GM19455 (cell line): ENCODE data around the gene MSL3B.
A peak's percentile ranks its signal among the peaks of the same experiment; 100 is the strongest.
"Not testable (repeated sequence)": the region's sequence is repeated elsewhere in the genome, so short reads cannot be mapped to it uniquely, and the experiment has no call there.

ENCODE experiments used
- ATAC-seq: cut with Tn5 transposase; IDR thresholded peaks from one replicate; pipeline ENCODE4 v1.9.1; 2021; ENCODE audit not compliant: unreplicated experiment

MSL3B gene

DNA sequence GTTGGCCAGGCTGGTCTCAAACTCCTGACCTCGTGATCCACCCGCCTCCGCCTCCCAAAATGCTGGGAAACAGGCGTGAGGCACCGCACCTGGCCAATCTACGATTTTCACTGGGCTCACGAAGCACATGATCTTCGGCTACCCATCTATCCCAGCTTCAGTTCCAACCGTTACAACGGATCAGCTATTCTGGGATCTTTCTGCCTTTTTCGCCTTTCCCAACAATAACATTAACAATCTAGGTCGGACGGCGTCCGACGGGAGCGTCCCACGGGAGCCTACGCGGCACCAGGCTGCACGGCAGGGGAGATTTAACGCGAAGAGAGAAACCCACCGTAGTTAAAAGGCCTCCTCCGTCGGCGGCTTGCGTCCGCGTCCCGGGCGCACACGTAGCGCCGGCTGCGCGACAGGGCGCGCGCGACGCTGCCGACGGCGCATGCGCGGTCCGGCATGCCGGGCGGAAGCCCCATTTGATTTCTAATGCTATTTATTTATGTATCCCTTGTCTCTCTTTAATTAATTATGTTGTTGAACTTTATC, at the start of gene MSL3B:
MSL3B (minus strand) TSS at position 394 of the 540 bp plus-strand sequence.
- ATAC-seq, result peak; percentile 69

DNA sequence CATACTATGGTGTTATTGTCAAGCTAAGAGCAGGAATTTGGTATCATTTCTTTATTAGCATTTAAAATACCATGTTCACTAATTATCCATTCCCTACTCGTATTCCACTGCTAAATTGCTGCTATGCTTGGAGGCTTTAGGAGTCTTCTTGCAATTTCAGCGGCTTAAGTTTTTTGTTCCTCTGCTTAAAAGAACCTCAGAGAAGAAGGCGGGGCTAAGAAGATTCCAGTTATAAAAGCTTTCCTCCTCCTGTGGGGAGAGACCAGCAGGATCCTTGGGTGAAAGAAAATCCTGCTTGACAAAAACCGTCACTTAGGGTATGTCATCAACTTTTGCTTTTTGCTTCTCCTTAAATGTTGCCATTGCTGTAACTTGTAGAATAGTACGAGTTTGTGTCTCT, 48.9 kb upstream of the MSL3B start, which contains the start of gene TRPM8:
TRPM8 (plus strand) TSS at position 258 of the 400 bp plus-strand sequence. CDS start 9,165 bp downstream, outside the sequence.
- no peak for ATAC-seq

DNA sequence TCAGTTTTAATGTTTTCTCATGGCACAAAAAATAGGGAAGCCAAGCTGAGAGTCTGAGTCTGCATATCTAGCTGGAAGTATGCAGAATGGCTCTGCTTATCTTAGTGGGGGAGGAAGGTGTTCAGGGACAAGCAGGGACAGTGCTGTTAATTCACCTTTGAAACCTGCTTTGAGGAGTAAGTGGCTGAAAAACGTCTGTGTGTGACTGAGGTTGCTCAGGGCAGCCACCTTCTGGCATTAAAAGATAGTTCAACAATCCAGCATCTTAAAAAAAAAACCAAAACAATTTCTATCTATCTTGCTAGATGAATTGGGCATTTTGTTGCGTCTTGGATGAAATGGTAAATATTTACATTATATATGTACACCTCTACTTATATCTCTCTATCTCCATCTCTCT, 46.9 kb upstream of the MSL3B start:
- no peak for ATAC-seq

DNA sequence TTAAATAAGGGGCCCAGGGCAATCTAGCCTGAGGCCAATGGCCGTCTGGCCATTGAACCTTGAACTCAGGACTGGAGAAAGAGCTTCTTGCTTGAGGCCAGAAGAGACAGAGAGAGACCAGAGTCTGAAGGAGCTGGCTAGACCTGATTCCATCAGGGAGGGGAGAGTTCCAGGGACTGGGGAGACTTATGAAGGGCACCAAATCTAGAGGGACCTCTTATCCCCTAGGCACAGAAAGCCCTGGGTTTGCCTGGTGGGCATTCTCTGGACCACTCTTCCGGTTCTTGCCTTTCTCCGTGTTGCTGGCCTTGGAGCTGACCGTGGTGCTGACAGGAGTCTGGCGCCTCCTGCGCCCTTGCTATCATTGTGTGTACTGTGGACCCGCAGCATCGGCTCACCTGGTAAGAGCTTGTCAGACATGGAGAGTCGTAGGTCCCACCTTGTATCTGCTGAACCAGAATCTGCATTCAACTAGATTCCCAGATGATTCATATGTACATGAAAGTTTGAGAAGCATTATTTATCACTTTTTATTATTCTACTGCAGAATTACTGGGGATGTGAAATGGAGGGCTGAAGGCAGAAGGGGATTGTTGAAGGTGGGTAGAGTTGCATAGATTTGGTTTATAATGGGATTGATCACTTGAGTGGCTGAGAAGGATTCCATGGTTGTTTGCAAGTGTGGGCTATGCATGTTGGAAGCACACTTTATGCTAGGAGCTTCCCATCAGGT, 44.7 kb upstream of the MSL3B start:
- no peak for ATAC-seq

DNA sequence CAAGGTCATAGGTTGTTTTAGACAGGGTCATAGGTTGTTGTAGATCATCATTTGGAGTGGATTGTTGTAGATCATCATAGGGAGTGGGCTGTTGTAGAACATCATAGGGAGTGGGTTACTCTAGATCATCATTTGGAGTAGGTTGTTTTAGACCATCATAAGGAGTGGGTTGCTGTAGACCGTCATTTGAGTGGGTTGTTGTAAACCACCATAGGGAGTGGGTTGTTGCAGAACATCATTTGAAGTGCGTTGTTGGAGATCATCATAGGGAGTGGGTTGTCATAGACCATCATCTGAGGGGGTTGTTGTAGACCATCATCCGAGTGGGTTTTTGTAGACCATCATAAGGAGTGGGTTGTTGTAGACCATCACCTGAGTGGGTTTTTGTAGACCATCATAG, 39.4 kb upstream of the MSL3B start:
- no peak for ATAC-seq

DNA sequence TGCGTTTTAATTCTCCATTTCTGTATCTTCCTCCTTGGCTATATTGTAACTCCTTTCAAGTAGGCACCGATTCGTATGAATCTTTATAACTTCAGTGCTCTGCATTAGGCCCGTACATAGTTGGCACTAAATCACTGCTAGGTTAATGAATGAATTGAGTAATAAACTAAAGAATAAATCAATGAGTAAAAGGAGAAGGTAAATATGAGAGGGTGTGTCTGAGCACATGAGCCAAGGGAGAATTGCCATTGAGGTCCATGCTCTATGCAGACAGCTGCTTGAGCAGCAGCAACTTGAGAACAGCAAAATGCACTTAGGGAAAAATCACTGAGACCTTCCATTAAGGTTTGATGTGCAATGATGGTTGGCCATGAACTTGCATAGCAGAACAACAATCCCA, 37.8 kb upstream of the MSL3B start:
- ATAC-seq, result no peak

DNA sequence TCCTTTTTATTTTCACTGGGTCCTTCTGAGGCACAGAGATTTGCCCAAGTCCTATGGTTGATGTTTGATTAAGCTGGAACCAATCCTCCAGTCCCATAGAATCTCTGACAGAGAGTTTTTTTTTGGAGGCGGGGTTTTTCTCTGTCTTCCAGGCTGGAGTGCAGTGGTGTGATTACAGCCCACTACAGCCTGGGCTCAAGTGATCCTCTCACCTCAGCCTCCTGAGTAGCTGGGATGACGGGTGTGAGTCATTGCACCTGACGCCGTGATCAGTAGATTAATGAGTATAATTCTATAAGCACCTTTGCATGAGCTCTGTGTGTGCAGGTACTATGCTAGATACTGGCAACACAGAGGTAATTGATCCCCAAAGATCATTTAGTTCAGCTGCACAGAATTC, 33.7 kb upstream of the MSL3B start:
- no peak for ATAC-seq

DNA sequence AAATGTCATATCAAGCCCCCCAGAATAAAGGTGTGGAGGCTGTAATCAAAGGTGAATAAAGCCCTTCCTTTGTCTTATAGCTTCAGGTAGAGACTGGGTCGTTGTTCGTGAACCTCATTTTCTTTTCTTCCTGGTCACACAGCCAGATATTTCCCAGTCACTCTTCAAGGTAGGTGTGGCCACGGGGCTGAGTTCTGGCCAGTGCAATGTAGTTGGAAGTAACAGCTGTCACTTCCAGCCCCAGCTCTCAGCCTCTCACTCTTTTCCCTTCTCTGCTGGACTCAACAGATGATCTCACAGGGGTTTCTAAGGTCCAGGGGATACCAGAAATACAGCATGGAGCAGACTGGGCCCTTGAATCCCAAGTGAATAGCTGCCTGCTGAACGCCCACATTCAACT, 33.2 kb upstream of the MSL3B start:
- ATAC-seq, result no peak

DNA sequence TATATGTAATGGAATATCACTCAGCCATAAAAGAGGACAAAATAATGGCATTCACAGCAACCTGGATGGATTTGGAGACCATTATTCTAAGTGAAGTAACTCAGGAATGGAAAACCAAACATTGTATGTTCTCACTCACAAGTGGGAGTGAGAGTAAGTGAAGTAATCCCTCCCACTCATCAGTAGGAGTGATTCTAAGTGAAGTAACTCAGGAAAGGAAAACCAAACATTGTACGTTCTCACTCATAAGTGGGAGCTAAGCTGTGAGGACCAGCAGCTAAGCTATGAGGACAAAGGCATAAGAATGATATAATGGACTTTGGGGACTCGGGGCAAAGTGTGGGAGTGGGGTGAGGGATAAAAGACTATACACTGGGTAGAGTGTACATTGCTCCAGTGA, 28.1 kb upstream of the MSL3B start:
- ATAC-seq, result not testable (repeated sequence)

DNA sequence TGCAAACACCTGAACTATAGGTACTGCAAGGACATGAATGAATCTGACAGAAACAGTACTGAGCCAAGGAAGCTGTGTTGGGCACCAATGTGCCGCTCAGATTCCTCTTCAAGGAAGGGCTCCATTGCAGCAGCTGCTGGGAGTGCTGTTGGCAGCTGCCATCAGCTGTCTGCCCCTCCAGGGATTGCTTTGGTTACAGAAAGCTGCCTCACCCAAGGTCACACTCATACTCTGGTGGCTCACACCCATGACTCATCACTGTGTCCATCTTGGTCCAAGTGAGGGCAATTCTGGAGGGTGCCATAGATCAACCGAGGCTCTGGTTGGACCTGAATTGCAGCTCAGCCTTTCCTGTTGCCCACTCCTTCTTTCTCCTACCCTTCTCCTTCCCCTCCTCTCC, 24.6 kb upstream of the MSL3B start:
- no peak for ATAC-seq

DNA sequence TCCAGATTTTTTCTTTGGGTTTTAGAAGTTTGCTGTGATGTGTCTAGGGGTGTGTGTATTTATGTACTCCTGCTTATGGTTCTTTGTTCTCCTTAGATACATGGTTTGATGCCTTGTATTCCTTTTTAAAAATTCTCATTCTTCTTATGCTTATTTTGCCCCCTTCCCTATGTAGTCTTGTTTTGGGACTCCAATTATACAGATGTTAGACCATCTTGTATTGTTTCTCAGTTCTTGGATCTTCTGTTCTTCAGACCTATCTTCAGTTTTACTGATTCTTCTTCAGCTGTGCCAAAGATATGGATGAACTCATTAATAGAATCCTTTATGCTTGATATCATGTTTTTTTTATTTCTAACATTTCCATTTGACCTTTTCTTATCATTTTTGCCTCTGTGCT, 14.2 kb upstream of the MSL3B start:
- ATAC-seq, result no peak

DNA sequence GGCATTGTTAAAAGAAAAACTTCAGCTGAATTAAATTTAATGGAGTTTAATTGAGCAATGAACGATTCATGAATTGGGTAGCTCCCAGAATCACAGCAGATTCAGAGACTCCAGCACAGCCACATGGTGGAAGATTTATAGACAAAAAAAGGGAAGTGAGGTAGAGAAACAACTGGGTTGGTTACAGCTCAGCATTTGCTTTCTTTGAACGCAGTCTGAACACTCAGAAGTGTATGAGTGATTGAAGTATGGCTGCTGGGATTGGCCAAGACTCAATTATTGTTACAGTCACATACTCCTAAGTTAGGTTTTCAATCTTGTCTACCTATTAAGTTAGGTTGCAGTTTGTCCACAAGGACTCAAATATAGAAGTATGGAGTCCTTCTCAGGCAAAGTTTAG, 3.9 kb upstream of the MSL3B start:
- not testable (repeated sequence) for ATAC-seq

DNA sequence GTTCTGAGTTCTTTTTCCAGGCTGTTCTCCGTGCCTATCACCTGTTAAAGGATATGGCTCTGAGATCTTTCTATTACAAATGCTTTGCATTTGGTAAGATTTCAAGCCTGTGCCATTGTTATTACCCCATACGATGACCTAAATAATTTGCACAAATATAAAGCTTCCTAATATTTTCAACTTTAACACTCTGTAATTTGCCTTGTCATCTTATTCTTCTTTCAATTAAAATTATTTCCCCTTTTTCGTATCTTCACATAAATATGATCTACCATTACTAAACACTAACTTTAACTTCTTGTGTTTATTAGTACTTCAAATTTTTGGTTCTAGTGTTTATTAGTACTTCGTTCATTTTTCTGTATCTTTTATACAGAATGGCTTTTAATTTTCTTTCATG, 3.2 kb upstream of the MSL3B start:
- ATAC-seq, result no peak

DNA sequence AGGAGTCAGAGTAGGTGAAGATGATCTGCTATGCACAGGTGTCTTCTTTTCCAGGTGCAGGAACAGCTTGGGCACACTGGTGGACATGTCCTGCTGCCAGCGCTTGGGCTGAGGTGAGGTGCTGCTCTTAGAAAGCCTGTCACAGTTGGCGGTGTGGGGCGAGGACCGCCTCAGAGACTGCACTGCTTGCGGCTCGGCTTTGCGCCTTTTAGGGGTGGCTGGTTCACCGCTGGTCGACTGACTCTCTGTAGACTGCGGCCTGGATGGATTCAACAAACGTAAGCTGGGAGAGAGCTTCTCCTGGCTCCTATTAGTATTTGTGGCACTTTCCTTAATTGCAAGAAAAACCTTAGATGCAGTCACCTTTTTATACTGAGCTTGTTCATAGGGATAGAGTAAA, 1.7 kb downstream of the MSL3B start:
- no peak for ATAC-seq

DNA sequence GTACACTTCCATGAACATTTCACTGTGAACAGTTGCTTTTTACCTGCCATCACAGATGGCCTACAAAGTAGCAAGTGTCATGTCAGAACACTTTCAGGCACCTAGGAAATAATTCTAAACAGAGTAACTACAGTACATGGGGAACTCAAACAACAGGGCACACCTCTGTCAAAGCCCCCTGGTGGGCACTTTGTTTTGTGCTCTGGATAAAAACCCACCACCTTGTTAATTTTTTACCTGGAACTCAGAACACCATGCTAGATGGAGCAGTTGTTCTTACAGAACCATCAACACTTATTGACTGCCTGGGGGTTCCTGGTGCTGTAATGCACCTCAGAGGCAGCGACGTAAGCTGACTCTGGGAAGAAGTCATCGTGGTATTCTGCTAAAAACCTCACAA, 2.3 kb downstream of the MSL3B start:
- no peak for ATAC-seq

DNA sequence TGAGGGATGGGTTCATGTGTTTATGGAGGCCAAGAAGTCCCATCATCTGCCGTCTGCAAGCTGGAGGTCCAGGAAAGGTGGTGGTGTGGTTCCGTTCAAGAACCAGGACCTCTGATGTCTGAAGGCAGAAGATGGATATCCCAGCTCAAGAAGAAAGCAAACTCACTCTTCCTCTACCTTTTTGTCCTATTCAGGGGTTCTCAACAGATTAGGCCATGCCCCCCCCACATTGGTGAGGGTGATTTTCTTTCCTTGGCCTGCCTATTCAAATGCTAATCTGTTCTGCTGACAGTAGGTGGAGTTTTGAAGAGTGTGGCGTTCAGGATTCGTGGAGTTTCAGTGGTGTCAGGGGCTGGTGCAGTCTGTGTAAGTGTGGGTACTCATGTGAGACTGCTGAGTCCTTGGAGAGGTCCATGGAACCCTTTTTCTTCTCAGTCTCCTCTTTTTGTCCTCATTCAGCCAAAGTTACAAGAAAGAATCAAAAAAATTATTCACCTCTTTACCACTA, 5.9 kb downstream of the MSL3B start:
- no peak for ATAC-seq

DNA sequence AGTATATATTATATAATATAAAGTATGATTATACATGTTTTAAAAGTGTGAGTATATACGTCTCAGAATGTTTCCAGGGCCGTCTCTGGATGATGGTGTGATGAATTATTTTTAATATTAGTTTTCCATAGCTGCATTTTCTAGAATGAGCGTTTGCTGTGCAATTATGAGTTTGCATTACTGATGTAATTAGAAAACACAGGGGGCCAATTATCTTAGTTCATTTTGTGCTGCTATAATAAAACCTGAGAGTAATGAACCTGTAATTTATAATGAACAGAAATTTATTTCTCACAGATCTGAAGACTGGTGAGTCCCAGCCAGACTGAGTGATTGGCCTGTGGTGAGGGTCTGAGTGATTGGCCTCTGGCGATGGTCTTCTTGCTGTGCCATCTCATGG, 9.9 kb downstream of the MSL3B start:
- no peak for ATAC-seq

DNA sequence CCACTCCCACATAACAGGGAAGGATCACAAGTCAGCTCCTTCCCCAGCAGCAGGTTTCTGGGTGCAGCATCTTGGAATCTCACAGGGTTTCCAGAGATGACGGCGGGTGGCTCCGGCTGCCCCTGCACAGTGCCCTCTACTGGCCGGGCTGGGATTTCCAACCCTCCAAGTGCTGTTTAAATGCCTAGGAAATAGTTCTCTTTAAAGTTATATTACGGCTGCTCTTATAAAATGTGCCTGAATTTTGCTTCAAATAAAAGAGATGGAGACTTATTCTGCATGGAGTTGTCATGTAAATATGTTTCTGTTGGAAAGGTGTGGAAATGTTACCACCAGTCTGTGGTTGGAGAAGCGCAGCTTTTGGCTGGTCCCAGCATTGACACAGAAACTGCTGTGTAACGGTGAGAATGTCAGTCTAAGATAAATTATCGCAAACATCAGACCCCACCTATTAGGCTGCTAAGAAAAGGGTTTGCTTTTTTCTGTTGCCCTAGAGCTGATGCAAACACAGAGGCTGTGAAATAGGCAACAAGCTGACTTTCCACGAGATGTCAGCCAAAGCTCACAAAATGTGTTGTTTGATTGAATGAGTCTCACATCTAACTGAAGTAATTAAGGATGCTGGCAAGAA, 10.6 kb downstream of the MSL3B start:
- ATAC-seq, result no peak

DNA sequence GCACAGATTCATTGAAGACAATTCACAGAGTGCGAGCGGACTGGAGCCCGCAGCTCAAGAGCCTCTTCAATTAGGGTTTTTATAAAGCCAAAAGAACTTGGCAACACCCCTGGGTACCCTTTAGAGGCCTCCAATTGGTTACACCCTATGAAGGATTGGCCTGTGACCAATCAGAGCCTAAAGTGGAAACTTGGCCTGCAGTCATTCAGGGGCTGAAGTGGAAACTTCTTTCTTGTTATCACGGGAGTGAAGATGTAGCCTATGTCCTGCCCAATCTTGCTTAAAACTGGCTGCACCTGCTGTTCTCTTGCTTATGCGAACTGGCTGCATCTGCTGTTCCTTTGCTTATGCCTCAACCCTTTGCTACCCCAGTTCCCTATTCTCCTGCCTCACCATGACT, 12.0 kb downstream of the MSL3B start:
- no peak for ATAC-seq

DNA sequence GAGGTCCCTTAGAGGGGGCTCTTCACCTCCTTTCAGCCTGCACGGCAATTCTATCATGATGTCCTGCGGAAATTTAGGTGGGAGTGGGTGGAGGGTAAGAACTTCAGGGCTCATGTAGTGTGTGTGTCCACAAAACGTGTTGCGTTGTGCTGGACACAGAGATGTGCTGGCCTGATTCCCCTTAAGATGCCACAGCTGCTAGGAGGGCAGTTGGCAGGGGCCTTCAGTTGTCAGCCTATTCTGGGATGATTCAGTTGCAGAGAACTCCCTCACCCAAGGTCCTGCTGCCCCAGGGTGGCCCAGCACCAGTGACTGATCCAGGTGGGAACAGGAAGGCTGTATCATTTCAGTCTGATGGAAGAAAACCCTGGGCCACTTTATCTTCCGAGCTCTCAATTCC, 12.8 kb downstream of the MSL3B start:
- ATAC-seq, result no peak

DNA sequence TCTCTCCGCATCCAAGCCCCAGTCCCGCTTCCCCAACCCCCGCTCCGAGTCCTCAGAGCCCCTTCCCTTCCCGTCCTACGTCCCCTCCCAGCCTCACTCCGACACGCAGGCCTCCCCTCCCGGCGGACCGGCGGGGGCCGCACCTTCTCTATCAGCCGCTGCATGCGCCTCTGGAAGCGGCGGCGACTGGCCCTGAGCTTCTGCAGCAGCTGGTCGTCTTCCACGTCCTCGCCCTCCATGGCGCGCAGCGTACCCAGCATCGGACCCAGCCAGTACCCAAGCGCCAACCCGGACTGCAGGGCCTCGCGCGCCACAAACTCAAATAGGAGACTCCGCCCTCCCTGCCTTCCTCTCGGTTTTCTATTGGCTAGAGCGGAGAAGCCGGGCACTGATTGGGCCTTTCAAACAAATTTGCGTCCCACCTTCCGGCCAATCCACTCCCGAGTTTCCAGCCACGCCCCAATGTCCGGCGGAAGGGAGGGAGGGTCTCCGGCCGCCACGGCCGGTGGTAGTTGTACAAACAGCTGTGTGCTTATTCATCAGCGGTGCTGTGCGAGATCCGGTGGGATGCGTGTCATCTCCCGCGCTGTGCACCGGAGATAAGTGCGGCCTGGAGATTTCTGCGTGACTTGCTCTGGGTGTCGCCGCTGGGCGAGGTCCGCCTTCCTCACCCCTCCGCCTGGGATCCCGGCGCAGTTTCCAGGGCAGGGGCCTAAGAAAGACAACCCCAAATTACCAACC, 13.8 kb downstream of the MSL3B start, which contains the start of gene HJURP:
HJURP (minus strand) TSS at position 295 of the 741 bp plus-strand sequence; CDS start at position 260, 35 bp downstream.
- ATAC-seq, result peak; percentile 95

DNA sequence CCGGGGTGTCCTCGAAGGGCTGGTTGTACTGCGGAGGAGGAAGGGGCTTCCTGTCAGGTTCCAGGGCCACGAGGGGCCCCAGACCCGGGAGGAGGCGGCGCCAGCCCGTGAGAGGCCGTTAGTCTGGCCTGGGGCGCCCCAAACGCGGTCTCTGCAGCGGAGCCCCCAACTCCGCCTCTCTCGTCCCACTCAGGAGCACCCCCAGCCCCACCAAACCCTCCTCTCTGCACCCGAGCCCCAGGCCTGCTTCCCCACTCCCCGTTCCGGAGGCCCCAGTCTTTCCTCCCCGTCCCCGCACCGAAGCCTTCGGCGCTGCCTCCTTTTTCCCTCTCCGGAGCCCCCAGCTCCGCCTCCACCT, 14.3 kb downstream of the MSL3B start:
- ATAC-seq, result peak; percentile 4
